ENCODE measurements around the gene SSH2.

- TF ChIP-seq, protein P1, sequence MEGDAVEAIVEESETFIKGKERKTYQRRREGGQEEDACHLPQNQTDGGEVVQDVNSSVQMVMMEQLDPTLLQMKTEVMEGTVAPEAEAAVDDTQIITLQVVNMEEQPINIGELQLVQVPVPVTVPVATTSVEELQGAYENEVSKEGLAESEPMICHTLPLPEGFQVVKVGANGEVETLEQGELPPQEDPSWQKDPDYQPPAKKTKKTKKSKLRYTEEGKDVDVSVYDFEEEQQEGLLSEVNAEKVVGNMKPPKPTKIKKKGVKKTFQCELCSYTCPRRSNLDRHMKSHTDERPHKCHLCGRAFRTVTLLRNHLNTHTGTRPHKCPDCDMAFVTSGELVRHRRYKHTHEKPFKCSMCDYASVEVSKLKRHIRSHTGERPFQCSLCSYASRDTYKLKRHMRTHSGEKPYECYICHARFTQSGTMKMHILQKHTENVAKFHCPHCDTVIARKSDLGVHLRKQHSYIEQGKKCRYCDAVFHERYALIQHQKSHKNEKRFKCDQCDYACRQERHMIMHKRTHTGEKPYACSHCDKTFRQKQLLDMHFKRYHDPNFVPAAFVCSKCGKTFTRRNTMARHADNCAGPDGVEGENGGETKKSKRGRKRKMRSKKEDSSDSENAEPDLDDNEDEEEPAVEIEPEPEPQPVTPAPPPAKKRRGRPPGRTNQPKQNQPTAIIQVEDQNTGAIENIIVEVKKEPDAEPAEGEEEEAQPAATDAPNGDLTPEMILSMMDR (IDR thresholded peaks at IDR 0.05) = no peak
- no peak for TF ChIP-seq POLR2A (IDR thresholded peaks at IDR 0.05)
- no peak for TF ChIP-seq POLR2AphosphoS5 (IDR thresholded peaks at IDR 0.05)
- TF ChIP-seq EP300 (IDR thresholded peaks at IDR 0.05) = no peak
Measured at GRCh38 chr17:29710520-29710884, 219.5 kb downstream of the SSH2 start.
